Sciatic nerve (tissue), 2 donors: ENCODE results near the gene MICOS13. TPM values are rescaled to one million over a fixed set of nuclear protein-coding genes. Genes with fewer than 3 reads are reported as not detected.
A peak's percentile ranks its signal among the peaks of the same experiment; 100 is the strongest.
"Not testable (repeated sequence)": the region's sequence is repeated elsewhere in the genome, so short reads cannot be mapped to it uniquely, and the experiment has no call there.

Source experiments
- ATAC-seq: fragments of 200-7000 bp; cut with Tn5 transposase; one replicate; pipeline ENCODE4 v1.9.1; 2020; ENCODE audit warnings: mild to moderate bottlenecking, moderate library complexity
- DNase-seq: peaks from one replicate; pipeline ENCODE4 v3.0.0-alpha.2; 2020; ENCODE audit warnings: low spot score
- intact Hi-C: fragments of 100-400 bp; cut with DNase I; formaldehyde crosslinking; loops from one replicate; pipeline ENCODE4 v1.14.2; 2022
- total RNA-seq: library from RNA; stranded (reverse); fragmentation: NEBNext Ultra II Directional; extraction: Animal tissue kit (Norgen Biotek cat#: 25700); gene quantifications from one replicate; pipeline ENCODE4 v1.2.1, GENCODE V29; 2021
- donor health status: DM: no; HTN: no; CAD: no.
- donor health status: DM: no; HTN: no; CAD: no.

The MICOS13 gene
- total RNA-seq, 1 donor from 2014 or later = 35.9 TPM

DNA sequence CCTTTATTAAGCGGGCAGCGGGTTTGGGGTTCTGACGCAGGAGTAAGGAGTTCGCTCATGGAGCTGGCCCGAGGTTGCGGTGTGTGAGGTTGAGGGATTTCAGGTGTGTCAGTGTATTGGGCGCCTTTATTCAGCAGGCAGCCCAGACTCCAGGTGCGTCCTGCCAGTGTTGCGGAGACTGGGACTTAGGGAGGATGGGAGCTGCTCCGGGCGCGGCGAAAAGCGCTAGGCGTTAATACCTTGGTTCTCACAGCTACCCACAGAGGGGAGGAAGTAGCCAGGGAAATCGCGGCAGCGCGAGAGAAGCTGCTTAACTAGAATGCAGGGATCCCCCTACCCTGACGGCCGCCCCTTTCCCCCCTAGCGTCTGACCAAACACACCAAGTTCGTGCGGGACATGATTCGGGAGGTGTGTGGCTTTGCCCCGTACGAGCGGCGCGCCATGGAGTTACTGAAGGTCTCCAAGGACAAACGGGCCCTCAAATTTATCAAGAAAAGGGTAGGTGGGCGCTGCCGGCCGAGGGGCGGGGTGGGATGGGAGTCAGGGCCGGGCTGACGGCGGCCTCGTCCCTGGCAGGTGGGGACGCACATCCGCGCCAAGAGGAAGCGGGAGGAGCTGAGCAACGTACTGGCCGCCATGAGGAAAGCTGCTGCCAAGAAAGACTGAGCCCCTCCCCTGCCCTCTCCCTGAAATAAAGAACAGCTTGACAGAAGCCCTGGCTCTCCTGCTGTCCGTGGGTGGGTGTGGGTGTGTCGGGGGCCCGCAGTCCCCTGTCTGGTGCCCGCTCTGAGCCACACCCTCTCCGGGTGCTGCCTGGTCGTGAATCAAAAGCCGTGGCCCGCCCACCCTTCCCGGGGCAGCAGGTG, 10.9 kb upstream of the MICOS13 start:
- DNase-seq = no peak
- no peak for ATAC-seq
- intact Hi-C loops = no loop called here

- peak; percentile 89 for ATAC-seq
- intact Hi-C loops = no loop called here
- peak; percentile 99 for DNase-seq
Measured at GRCh38 chr19:5690125-5690954, 10.0 kb upstream of the MICOS13 start, which contains the start of gene RPL36. TSS of gene RPL36 (plus strand) at chr19:5690295. CDS start at chr19:5690508, 213 bp downstream.

DNA sequence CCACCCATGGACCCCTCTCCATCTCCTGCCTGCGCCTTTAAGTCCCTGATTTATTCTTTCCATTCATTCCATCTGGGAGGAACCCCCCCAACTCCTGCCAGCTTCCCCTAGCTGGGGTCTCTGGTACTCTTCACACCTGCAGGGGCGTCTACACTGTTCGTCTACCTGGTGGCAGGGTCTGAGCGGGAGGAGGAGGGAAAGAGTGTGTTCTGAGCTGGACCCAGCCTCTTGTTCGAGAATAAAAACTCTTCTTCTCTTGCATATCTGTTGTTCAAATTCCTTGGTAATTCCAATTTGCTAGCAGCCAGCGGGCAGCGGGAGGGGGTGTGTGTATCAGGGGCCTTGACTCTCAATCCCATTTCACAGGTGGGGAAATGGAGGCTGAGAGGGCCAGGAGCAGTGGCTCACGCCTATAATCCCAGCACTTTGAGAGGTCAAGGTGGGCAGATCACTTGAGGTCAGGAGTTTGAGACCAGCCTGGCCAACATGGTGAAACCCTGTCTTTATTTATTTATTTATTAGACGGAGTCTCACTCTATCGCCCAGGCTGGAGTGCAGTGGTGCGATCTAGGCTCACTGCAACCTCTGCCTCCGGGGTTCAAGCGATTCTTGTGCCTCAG, 8.1 kb upstream of the MICOS13 start:
- intact Hi-C loops, ATAC-seq, DNase-seq: not testable (repeated sequence)

DNA sequence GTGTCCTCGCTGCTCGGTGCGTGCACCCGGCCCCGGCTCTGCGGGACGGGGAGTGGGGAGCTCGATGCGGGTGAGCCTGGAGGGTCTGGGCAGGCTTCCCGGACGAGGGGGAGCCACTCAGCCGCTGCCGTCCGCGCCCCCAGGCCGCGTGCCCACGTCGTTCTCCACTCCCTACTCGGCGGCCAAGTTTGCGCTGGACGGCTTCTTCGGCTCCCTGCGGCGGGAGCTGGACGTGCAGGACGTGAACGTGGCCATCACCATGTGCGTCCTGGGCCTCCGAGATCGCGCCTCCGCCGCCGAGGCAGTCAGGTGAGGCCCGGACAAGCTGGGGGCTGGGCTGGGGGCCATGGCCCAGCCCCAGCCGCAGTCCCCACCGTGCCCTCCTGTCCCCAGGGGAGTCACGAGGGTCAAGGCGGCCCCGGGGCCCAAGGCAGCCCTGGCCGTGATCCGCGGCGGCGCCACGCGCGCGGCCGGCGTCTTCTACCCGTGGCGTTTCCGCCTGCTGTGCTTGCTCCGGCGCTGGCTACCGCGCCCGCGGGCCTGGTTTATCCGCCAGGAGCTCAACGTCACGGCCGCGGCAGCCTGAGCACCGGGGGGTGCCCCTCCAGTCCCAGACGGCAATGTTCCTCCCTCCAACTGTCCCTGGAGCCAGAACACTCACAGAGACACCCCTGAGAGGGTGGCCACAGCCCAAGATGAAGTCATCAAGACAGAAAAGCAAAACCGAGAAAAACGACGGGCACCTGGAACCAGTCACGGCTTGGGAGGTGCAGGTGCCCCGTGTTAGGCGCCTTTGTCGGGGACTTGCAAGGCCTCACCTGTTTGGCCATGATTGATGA, 7.3 kb upstream of the MICOS13 start:
- intact Hi-C loops = no loop called here
- no peak for DNase-seq

DNA sequence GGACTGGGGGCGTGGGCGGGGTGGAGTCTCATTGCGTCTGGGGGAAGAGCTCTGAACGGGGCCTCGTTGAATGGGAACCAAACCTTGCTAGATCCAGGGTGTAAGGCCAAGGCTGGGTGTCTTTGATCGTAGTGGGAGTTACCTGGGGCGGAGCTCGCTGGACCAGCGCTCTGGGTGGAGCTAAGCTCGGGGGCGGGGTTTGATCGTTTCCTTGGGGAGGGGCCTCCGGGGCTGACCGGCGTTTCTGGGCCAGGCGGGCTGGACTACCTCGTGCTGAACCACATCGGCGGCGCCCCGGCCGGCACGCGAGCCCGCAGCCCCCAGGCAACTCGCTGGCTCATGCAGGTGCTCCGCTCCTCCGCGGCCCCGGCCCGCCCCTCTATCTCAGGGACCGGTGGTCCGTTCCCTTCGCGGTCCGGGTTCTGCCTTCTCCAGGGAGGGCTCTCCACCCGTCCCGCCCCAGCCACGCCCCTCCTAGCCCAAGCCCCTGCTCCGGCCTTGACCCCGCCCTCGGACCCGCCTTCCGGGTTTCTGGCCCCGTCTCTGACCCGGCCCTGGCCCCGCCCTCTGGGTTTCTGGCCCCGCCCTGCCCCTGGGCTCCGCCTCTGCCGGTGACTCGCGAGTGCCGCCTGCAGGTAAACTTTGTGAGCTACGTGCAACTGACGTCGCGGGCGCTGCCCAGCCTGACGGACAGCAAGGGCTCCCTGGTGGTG, 6.5 kb upstream of the MICOS13 start:
- intact Hi-C loops = no loop called here
- DNase-seq (peak; percentile 100), ATAC-seq (peak; percentile 86)

More for the DNA sequence above, 7.3 kb upstream of the MICOS13 start:
- no peak for ATAC-seq

GRCh38 chr19:5686326-5686646, 6.0 kb upstream of the MICOS13 start:
- ATAC-seq = no peak
- DNase-seq = no peak
- intact Hi-C loops = no loop called here

DNA sequence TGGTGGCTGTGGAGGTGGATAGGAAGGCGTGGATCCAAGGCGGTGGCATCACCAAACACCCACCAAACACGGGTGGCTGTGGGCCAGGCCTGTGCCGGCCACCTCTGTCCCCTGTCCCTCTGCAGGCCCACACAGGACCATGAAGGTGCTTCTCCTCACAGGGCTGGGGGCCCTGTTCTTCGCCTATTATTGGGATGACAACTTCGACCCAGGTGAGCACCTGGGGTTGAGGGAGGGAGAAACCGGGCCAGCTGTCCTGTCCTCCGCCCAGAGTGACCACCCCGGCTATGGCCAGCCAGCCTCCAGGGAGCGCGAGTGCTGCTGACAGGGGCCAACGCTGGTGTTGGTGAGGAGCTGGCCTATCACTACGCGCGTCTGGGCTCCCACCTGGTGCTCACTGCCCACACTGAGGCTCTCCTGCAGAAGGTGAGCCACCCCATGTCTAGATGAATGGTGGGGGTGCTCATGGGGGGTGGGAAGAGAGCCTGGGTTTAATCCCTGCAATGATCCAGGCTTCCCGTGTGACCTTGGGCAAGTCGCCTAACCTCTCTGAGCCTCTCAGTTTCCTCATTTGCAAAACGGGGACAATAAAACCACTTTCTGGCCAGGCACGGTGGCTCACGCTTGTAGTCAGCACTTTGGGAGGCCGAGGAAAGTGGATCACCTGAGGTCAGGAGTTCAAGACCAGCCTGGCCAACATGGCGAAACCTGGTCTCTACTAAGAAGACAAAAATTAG, 4.5 kb upstream of the MICOS13 start:
- DNase-seq (no peak), ATAC-seq (no peak)
- intact Hi-C loops = no loop called here

DNA sequence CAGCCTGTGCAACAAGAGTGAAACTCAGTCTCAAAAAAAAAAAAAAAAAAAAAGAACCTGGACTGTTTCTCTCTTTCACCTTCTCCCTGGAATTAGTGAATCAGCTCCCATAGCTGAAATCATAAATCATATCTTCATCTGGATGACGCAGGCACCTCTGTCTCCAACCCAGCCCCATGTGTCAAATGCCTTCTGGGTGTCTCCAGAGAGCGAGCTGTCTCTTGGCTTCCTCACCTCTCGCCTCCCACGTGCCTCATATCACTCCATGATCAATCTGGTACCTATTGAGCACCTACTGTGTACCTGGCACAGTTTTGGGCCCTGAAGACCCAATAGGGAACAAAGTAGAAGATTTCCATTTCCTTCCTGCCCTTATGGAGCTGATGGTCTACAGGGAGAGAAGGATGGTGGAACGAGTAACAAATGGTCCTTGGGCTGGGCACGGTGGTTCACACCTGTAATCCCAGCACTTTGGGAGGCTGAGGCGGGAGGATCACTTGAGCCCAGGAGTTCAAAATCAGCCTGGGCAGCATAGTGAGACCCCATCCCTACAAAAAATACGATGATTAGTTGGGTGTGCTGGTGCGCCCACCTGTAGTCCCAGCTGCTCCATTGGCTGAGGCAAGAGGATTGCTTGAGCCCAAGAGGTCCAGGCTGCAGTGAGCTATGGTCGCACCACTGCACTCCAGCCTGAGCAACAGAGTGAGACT, 3.0 kb upstream of the MICOS13 start:
- intact Hi-C loops = no loop called here
- ATAC-seq (no peak), DNase-seq (no peak)

- intact Hi-C loops = no loop called here
- ATAC-seq (no peak), DNase-seq (no peak)
Measured at GRCh38 chr19:5682107-5682482, 1.8 kb upstream of the MICOS13 start.

DNA sequence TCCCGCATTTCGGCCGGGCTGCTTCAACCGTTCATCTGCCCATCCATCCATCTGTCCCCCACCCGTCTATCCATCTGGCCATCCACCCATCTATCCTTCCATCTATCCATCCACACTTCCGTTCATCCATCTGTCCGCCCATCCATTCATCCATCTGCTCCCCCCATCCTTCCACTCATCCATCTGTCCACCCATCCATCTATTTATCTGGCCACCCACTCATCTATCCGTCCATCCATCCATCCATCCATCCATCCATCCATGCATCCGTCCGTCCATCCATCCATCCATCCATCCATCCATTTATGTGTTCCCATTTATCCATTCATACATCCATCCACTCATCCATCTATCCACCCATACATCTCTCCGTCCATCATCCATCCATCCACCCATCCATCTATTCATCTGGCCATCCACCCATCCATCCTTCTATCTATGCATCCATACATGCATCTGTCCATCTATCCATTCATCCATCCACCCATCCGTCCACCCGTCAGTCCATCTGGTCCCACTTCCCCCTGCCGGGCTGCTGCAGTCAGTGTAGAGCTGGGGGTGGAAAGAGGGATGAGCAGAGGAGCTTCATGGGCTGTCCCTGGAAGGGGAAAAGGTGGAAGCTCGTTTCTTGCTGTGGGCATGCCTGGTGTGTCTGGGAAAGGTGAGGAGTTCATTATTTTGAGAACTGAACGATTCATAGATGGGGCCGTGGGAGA, 1.2 kb upstream of the MICOS13 start:
- ATAC-seq (no peak), DNase-seq (no peak)
- intact Hi-C loops = no loop called here

- DNase-seq (peak; percentile 83), ATAC-seq (peak; percentile 4)
- intact Hi-C loops = no loop called here
Measured at GRCh38 chr19:5680084-5680436, 256 bp downstream of the MICOS13 start.

GRCh38 chr19:5679289-5680083, 830 bp downstream of the MICOS13 start:
- DNase-seq = no peak
- ATAC-seq = no peak

DNA sequence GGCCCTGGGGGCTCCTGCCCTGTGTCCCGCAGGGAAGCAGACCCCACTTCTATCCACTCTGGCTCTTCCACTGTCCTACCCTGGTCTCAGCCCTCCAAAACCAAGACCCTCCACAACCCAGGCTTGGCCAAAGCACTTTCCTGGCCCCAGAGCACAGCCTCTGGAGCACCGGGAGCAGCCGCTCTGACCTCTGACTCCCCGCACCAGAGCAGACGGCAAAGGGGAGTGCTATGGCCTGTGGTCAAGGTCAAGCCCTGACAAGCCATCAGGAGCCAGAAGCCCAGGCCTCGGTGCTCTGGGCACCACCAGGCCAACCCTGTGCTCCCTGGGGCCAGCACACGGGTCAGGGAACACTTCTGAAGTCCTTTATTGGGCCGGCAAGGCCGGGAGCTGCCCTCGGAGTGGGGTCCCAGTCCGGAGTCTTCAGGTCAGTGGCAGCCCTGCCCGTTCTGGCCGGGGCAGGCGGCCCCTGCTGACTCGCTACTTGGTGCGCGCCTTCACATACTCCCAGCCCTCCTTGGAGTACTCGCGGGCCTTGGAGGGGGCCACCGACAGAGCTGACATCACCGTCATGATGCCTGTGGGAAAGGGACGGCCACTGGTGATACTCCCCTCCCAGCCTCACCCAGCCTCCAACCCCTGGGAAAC, 2.1 kb downstream of the MICOS13 start:
- no peak for DNase-seq
- no peak for ATAC-seq
- intact Hi-C loops = no loop called here

More at GRCh38 chr19:5679289-5680083, 830 bp downstream of the MICOS13 start:
- intact Hi-C loops = no loop called here

DNA sequence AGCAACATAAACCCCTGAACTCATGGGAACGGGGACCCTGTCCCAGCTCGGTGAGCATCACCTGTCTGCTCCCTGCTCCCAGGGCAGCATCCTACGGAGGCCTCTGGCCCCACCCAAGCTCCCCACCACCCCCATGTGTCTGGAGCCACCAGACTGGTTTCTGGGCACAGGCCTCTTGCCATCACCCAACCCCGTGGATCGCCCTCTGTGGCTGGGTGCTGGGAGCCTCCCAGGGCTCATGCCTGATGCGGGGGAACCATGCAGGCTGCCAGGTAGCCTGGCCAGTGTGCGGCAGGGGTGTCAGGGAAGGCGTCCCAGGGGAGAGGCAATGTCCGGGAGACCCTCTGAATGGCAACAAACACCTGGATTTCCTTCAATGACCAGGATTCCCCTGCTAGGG, 2.7 kb downstream of the MICOS13 start:
- DNase-seq (no peak), ATAC-seq (no peak)
- intact Hi-C loops = no loop called here

- intact Hi-C loops = no loop called here
- DNase-seq = no peak
Measured at GRCh38 chr19:5677136-5677535, 3.2 kb downstream of the MICOS13 start.

More at GRCh38 chr19:5677136-5677535, 3.2 kb downstream of the MICOS13 start:
- no peak for ATAC-seq
